ENCODE measurements around the gene RPL13. TPM values are rescaled to one million over a fixed set of nuclear protein-coding genes. Genes with fewer than 3 reads are reported as not detected.

Gene RPL13
- polyA plus RNA-seq, 3 donors: 1,251 to 2,437 (median 1,329) TPM

DNA sequence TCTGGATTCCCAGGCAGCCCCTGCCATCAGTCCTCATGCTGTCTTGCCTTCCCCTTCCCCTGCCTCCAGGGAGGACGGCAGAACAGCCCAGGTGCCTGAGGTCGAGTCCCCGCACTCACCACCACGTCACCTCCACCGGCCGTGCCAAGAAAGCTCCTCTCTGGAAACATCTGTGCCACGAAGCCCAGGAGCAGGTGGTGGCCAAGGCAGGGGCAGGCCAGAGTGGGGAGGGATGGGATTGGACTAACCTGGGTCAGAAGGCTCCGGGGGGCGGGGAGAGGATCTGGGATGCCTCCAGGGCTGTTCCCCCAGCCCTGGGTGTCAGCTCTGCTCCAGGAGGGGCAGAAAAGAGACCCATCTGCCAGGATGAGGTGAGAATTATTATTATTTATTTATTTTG, 45.5 kb downstream of the RPL13 start:
- Mint-ChIP-seq H3K4me3 (no peak overlapping the region), H3K27ac (no peak overlapping the region), H3K36me3 (no peaks in the 10 kb centered on the region), H3K4me1 (peaks cover 7% of the 10 kb centered on the region), H3K9me3 (peaks cover 0 to 3% (median 0%) of the 10 kb centered on the region in 7 donors), H3K27me3 (ENCODE audit: low read depth in 3 of 3) (peaks cover under 1 to 20% (median 4%) of the 10 kb centered on the region in 3 donors)
- Histone ChIP-seq H3K9me3 (replicated peaks in 1 of 2; ENCODE audit: control insufficient read depth in 1 of 2, insufficient read depth in 1 of 2, low read length in 2 of 2) (no peaks in the 10 kb centered on the region), H3K9ac (ENCODE audit: insufficient read depth, low read length, poor library complexity, severe bottlenecking) (no peak overlapping the region), H3K27ac (ENCODE audit: low read depth in 1 of 2, low read length in 2 of 2) (no peak overlapping the region), H3K27me3 (ENCODE audit: control insufficient read depth in 2 of 2, insufficient read depth in 2 of 2, low read length in 2 of 2) (no peaks in the 10 kb centered on the region), H3K79me2 (ENCODE audit: insufficient read depth, low read length) (no peaks in the 10 kb centered on the region), H3K4me2 (replicated peaks; ENCODE audit: extremely low read depth, low read length, poor library complexity, severe bottlenecking) (no peak overlapping the region), H3K4me1 (ENCODE audit: control insufficient read depth in 1 of 2, insufficient read depth in 2 of 2, low read length in 2 of 2) (peaks cover 0 to 8% of the 10 kb centered on the region in 2 donors), H3K36me3 (replicated peaks in 1 of 2; ENCODE audit: control insufficient read depth in 1 of 2, insufficient read depth in 2 of 2, low read length in 2 of 2) (no peaks in the 10 kb centered on the region), H2AFZ (ENCODE audit: insufficient read depth, low read depth, low read length, poor library complexity, severe bottlenecking) (no peak overlapping the region), H3K4me3 (replicated peaks in 1 of 3; ENCODE audit: low read depth in 2 of 3, low read length in 3 of 3) (no peak overlapping the region), H4K20me1 (ENCODE audit: insufficient read depth, low read length) (no peaks in the 10 kb centered on the region)
- intact Hi-C loops (cut with micrococcal nuclease): no loop called here
- DNase-seq: no peak
- WGBS (ENCODE audit: insufficient coverage): 96% methylated on average over 3 of the region's 9 CpGs
- TF ChIP-seq, protein P1, sequence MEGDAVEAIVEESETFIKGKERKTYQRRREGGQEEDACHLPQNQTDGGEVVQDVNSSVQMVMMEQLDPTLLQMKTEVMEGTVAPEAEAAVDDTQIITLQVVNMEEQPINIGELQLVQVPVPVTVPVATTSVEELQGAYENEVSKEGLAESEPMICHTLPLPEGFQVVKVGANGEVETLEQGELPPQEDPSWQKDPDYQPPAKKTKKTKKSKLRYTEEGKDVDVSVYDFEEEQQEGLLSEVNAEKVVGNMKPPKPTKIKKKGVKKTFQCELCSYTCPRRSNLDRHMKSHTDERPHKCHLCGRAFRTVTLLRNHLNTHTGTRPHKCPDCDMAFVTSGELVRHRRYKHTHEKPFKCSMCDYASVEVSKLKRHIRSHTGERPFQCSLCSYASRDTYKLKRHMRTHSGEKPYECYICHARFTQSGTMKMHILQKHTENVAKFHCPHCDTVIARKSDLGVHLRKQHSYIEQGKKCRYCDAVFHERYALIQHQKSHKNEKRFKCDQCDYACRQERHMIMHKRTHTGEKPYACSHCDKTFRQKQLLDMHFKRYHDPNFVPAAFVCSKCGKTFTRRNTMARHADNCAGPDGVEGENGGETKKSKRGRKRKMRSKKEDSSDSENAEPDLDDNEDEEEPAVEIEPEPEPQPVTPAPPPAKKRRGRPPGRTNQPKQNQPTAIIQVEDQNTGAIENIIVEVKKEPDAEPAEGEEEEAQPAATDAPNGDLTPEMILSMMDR (IDR thresholded peaks at IDR 0.05): no peak

DNA sequence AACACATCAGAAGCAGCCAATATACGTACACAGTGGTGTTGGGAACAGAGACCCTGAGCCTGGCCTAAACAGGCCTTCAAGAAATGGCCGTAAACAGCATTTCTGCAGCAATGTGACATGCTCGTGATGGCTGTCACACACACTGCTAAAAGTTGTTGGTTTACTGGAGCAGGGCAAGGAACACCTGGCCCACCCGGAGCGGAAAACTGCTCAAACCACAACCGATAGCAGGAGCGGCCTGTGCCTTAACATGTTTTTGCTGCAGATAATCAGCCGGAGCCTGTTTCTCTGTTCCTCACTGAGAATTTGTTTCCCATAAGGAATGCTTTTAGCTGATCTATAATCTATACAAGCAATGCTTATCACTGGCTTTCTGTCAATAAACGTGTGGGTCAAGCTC, 47.0 kb downstream of the RPL13 start:
- intact Hi-C loops (cut with micrococcal nuclease): no loop called here
- TF ChIP-seq, protein P1 (IDR thresholded peaks at IDR 0.05): no peak
- no peak overlapping the region for H3K27ac ChIP-seq (ENCODE audit: low read depth in 1 of 2, low read length in 2 of 2)
- no peak overlapping the region for H2AFZ ChIP-seq (ENCODE audit: insufficient read depth, low read depth, low read length, poor library complexity, severe bottlenecking)
- no peak overlapping the region for H3K4me2 ChIP-seq (replicated peaks; ENCODE audit: extremely low read depth, low read length, poor library complexity, severe bottlenecking)
- H3K9ac ChIP-seq (ENCODE audit: insufficient read depth, low read length, poor library complexity, severe bottlenecking): no peak overlapping the region
- no peaks in the 10 kb centered on the region for H3K9me3 ChIP-seq (replicated peaks in 1 of 2; ENCODE audit: control insufficient read depth in 1 of 2, insufficient read depth in 1 of 2, low read length in 2 of 2)
- H3K27me3 Mint-ChIP-seq (ENCODE audit: low read depth in 3 of 3): peaks cover 3 to 8% (median 7%) of the 10 kb centered on the region in 3 donors
- peaks cover 7% of the 10 kb centered on the region for H3K4me1 Mint-ChIP-seq
- H3K36me3 ChIP-seq (replicated peaks in 1 of 2; ENCODE audit: control insufficient read depth in 1 of 2, insufficient read depth in 2 of 2, low read length in 2 of 2): no peaks in the 10 kb centered on the region
- no peaks in the 10 kb centered on the region for H3K79me2 ChIP-seq (ENCODE audit: insufficient read depth, low read length)
- H3K4me1 ChIP-seq (ENCODE audit: control insufficient read depth in 1 of 2, insufficient read depth in 2 of 2, low read length in 2 of 2): peaks cover 0 to 4% of the 10 kb centered on the region in 2 donors
- H4K20me1 ChIP-seq (ENCODE audit: insufficient read depth, low read length): no peaks in the 10 kb centered on the region
- no peak overlapping the region for H3K4me3 Mint-ChIP-seq
- WGBS (ENCODE audit: insufficient coverage): 81% methylated on average over 8 of the region's 9 CpGs
- no peak overlapping the region for H3K4me3 ChIP-seq (replicated peaks in 1 of 3; ENCODE audit: low read depth in 2 of 3, low read length in 3 of 3)
- no peak for DNase-seq
- H3K36me3 Mint-ChIP-seq: no peaks in the 10 kb centered on the region
- peaks cover 0 to 3% (median 0%) of the 10 kb centered on the region in 7 donors for H3K9me3 Mint-ChIP-seq
- H3K27ac Mint-ChIP-seq: no peak overlapping the region
- no peaks in the 10 kb centered on the region for H3K27me3 ChIP-seq (ENCODE audit: control insufficient read depth in 2 of 2, insufficient read depth in 2 of 2, low read length in 2 of 2)
